Measurements from ENCODE around the gene SLC38A10.

- TF ChIP-seq EZH2 (IDR thresholded peaks at IDR 0.05; ENCODE audit: low read length), result no peak
- TF ChIP-seq CTCF (optimal IDR thresholded peaks at IDR 0.05 in 1 of 3, IDR thresholded peaks at IDR 0.05 in 1 of 3, conservative IDR thresholded peaks at IDR 0.05 in 1 of 3; ENCODE audit: extremely low read depth in 1 of 3, insufficient read depth in 2 of 3, low read length in 3 of 3), result no peak
Observed at GRCh38 chr17:81334987-81335772, 40.1 kb upstream of the SLC38A10 start.
